Urinary bladder (tissue), 2 donors: ENCODE measurements around the gene ADH1B. TPM values are rescaled to one million over a fixed set of nuclear protein-coding genes. Genes with fewer than 3 reads are reported as not detected.

Experiments used
- polyA plus RNA-seq: library from polyadenylated mRNA; stranded (reverse); fragments of 200-250 nt; gene quantifications from one replicate; pipeline ENCODE4 v1.2.3, GENCODE V29; 2013
- total RNA-seq: library from RNA; depleted of rRNA; stranded (reverse); fragments of >200 nt; gene quantifications from one replicate; pipeline ENCODE4 v1.2.3, GENCODE V29; 2014
- donor health status: healthy.

ADH1B gene
- total and polyA plus RNA-seq, 2 donors = 97.0 to 864 TPM

Other genes with a start within 250 kb of the ADH1B start
- 165 TPM for gene ADH5, start 232.6 kb downstream of the ADH1B start, total RNA-seq
- gene ADH5, start 232.6 kb downstream of the ADH1B start, polyA plus RNA-seq = 297 TPM
- gene ADH4, start 177.1 kb downstream of the ADH1B start, total RNA-seq = not detected
- 0.22 TPM for gene ADH4, start 177.1 kb downstream of the ADH1B start, polyA plus RNA-seq
- gene ADH6, start 102.2 kb downstream of the ADH1B start, total RNA-seq = 0.05 TPM
- 0.28 TPM for gene ADH6, start 102.2 kb downstream of the ADH1B start, polyA plus RNA-seq
- not detected for gene ADH1A, start 30.4 kb downstream of the ADH1B start, total RNA-seq
- gene ADH1A, start 30.4 kb downstream of the ADH1B start, polyA plus RNA-seq = 0.08 TPM
- gene ADH1C, start 31.3 kb upstream of the ADH1B start, total RNA-seq = 4.7 TPM
- gene ADH1C, start 31.3 kb upstream of the ADH1B start, polyA plus RNA-seq = 10.8 TPM
- gene ADH7, start 113.9 kb upstream of the ADH1B start, total RNA-seq = not detected
- gene ADH7, start 113.9 kb upstream of the ADH1B start, polyA plus RNA-seq = not detected
- gene C4orf17, start 189.6 kb upstream of the ADH1B start, total RNA-seq = not detected
- not detected for gene C4orf17, start 189.6 kb upstream of the ADH1B start, polyA plus RNA-seq
- 11.3 TPM for gene TRMT10A, start 242.6 kb upstream of the ADH1B start, total RNA-seq
- gene TRMT10A, start 242.6 kb upstream of the ADH1B start, polyA plus RNA-seq = 4.1 TPM